Stomach (tissue), 4 donors: ENCODE results near the gene PKD1L1.

Source experiments
- CTCF ChIP-seq, 7 experiments: fragments of 450-650 bp in 4 of 7; fragments of 200-600 bp in 3 of 7; sonication (generic) in 3 of 7; IDR thresholded peaks; one replicate each; pipeline ENCODE4 v1.5.1; 2016 to 2019; ENCODE audit warnings: antibody characterized with exemption in 7 of 7, control low read depth in 2 of 7, mild to moderate bottlenecking in 1 of 7
- POLR2A ChIP-seq, 4 donors: fragments of 450-650 bp; IDR thresholded peaks; one replicate each; pipeline ENCODE4 v1.6.1; 2016; ENCODE audit warnings: antibody characterized with exemption in 4 of 4, control low read depth in 2 of 4, mild to moderate bottlenecking in 1 of 4, moderate library complexity in 1 of 4

GRCh38 chr7:47771990-47772360 lies 176.3 kb downstream of the PKD1L1 start:
- TF ChIP-seq CTCF (IDR thresholded peaks at IDR 0.05), result no peak
- TF ChIP-seq POLR2A (IDR thresholded peaks at IDR 0.05), result no peak
